NCI-H82 treated with DMSO at 0.1 percent for 48 hours (cell line): Measurements from ENCODE around the gene DOHH.

Experiments used
- DNase-seq: peaks from one replicate; lab custom pipeline; 2025; ENCODE audit not compliant: unreplicated experiment; lab: John Stamatoyannopoulos, UW

The DOHH gene

GRCh38 chr19:3443840-3444694 is 56.4 kb downstream of the DOHH start:
- no peak for DNase-seq

GRCh38 chr19:3442487-3443071 is 57.9 kb downstream of the DOHH start:
- DNase-seq, result no peak

DNA sequence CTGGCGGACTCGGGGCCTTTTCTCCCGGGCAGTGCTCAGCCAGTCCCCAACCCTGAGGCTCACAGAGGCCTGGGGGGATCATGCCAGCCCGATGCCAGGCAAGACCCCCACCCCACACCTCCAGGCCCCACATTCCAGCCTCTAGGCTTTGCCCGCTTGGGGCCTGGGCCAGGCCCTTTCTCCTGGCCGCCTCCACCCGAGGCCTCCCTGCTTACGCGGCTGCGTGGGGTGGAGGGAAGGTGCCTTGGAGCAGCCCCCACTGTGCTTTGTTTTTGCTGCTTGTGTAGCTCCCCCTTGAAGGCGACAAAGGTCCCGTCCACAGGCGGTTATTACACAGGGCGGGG is 58.5 kb downstream of the DOHH start:
- no peak for DNase-seq

- DNase-seq, result peak; percentile 58
These were observed 59.1 kb downstream of the DOHH start for GRCh38 chr19:3441089-3441985.
